NCI-H2227 treated with DMSO at 0.1 percent for 48 hours (cell line): ENCODE data around the gene FILIP1.
"Not testable (repeated sequence)": the region's sequence is repeated elsewhere in the genome, so short reads cannot be mapped to it uniquely, and the experiment has no call there.

Experiments used
- DNase-seq: peaks from one replicate; lab custom pipeline; 2025; lab: John Stamatoyannopoulos, UW

The FILIP1 gene

DNA sequence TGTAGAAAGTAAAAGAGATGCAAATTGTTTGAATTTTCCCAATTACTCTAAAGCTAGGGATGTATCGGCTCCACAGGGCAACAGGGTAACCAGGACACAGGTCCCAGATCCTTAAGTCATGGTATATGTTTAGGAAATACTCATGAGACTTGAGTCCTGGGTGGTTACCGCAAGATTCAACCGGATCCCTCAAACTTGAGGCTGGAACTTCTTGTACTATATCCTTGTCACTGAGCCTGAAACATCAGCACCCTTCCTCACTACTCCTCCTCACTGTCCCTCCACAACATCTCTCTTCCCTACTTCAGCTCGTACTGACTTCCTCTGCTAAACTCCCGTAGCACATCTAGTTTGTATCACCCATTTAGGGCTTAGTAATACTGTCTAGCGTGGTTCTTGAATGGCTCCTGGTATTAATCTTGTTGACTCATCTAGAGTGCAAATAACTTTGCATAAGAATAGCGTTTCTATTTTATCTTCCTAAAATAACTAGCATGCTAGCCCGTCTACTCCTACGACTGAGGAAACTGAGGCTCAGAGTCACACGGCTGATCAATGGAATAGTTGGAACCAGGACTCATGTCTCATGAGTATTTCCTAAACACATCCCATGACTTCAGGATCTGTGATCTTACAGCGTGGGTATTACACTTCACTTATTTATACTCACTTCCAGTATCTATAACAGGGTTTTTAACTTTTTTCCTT lies 72.1 kb downstream of the FILIP1 start:
- no peak for DNase-seq

DNA sequence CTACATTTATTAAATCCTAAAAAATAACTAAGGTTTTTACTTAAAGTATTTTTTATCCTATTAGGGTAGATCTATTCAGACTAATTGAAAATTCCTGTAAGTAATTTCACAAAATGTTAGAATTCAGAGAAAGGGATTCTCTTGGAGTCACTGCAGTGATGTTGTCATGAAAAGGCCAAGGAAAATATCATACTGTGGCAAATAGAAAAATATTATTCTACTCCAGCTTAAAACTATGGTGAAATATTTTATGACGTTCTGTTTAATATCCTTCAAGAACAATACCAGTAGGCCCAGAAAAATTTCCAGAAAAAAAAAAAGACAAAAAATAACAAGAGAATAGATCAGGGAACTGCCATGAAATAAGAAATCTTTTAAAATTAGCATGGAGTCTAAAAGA lies 73.6 kb downstream of the FILIP1 start:
- no peak for DNase-seq

DNA sequence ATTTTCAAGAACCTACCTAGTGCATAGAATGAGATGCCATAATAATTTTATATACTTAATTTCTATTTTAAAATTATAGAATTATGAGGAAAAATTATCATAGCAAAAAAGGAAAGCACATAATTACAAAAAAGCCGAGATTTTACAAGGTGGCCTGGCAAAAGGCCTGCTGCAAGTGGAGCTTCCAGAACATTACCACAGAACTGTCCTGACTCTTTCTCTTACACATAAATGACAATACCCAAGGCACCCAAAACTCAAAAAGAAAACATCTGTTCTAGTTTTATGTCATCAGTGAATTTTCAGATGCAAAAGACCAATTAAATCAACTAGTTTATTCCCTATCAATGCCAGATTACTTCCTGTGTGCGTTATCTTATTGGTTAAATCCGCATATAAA lies 74.2 kb downstream of the FILIP1 start:
- no peak for DNase-seq

- no peak for DNase-seq
Measured at GRCh38 chr6:75418233-75418632, 75.4 kb downstream of the FILIP1 start.

DNA sequence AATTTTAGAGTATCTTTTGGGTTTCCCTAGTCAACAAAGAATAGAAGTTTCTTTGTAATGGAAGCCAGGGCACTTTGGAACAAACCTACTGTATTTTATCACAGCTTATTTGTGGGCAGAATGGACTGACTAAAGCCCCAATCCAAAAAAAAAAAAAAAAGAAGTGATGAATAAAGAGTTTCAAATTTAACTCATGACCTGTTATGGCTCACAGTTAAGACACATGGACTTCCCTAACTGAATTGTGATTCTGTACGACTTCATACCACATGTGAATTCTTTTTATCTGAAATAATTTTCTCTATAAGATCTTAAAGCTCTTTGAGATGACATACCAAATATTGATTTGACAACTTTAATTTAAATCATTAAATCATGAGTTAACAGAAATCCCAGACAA lies 77.2 kb downstream of the FILIP1 start:
- DNase-seq = no peak

DNA sequence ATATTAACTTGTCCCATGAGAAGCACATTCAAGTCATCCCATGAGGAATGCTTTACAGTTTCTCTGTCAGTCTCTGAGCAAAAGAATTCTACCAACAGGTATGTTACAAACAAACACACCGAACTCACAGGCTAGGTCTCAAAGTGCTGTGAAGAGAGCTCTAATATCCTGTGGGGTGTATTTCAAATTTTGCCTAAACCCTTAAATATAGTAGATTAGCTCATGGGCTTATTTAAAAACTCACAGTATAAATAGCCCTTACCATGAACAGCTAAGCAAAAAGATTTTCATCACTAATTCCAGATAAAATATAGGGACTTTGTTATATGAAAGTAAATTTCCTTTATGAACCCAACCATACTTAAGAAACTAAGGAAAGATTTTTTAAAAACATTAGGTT lies 77.8 kb downstream of the FILIP1 start:
- no peak for DNase-seq

DNA sequence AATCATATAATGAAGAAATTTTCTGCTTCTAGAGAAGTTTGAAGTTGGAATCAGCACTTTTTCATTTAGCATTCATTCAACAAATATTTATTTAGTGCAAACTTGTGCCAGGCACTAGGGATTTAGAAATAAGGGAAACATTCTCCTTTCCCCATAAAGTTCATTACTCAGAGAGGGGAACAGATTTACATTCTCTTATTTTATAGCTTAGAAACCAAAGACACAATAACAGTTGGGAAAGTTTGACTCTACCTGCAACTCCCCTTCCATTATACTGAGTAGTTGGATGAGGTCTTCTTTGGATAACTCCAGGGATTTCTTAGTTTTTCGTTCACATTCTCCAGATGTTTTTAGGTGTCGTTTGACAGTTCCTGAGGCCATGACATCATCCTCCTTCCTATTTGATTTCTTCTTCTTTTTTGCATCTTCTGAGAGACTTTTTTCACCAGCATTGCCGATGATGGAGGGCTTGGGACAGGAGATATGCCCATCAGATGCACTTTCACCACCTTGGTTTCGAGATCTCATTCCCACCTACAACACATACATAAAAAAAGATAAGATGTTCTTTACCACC lies 79.1 kb downstream of the FILIP1 start:
- no peak for DNase-seq

- DNase-seq = no peak
Measured at GRCh38 chr6:75412969-75413662, 80.5 kb downstream of the FILIP1 start.

DNA sequence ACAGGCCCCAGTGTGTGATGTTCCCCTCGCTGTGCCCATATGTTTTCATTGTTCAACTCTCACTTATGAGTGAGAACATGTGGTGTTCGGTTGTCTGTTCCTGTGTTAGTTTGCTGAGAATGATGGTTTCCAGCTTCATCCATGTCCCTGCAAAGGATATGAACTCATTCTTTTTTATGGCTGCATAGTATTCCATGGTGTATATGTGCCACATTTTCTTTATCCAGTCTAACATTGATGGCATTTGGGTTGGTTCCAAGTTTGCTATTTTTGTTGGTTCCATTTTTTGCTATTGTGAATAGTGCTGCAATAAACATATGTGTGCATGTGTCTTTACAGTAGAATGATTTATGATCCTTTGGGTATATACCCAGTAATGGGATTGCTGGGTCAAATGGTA lies 83.0 kb downstream of the FILIP1 start:
- not testable (repeated sequence) for DNase-seq

GRCh38 chr6:75409928-75410327 lies 83.7 kb downstream of the FILIP1 start:
- no peak for DNase-seq

DNA sequence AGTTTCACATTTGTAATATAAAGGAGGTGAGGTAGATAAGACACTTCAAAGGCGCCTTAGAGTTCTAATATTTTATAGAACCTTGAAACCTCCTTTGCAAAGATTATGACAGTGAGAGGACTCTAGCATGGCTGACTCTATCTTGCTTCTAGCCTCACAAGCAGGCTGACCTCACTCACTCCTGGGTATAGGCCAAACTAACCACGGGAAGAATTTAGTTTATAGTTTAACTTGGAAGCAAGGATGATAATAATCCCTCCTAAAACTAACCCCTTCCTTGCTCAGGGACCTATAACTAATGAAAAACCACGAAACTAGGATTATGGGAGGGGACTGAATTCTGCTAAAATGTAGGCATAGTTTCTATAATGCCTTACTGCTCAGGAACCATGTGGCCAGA lies 84.3 kb downstream of the FILIP1 start:
- DNase-seq = no peak

GRCh38 chr6:75403563-75404080 lies 90.0 kb downstream of the FILIP1 start:
- no peak for DNase-seq

DNA sequence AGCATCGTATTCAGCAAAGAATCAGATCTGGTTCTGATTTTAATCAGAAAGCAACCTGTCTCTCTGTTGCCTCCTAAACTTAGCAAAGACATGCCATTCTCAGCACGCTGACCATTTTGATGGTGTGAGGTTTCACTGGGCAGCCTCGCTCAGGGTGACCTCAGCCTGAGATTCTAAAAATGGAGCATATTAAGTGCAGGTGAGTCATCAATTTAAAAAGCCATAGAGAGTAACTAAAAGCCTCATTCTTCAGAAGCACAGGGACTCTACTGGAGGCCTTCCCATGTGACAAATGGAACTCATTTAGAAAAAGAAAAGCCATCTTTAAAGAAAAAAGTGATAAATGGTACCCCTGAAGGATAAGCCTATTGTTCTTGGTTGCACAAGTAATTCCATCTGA lies 91.3 kb downstream of the FILIP1 start:
- DNase-seq = no peak

DNA sequence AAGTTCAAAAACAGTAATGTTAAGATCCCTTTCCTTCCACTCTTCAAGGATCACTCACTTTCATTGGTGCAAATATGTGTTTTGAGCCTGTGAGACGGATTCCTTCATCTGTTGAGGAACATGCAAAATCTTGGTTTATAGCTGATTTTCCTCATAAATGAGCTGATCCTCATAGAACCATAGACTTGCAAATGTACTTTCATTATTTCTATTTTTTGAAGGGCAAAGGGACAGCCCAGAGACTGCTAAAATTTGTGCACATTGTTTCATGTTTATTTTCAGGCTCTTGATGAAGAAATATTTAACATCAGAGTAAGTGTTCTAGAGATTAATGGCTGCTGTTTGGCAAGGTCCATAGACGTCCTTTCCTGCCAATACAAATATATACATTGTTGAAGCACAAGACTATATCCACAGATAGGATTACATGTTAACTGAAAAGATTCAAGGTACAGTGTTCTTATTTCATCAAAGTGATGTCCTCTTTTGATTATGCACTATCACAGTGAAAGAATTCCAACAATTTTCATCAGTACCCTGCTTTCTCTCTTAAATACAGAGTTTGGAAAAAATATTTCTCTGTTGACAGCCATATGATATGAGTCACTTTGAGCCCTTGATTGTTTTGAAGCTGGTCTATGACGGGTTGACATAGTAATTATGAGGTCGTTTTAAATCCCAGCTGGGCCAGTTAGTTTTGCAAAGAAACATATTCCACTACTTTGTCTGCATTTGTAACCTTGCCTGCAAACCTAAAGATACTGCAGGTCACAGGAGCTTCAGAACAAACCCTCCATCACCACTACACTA lies 95.7 kb downstream of the FILIP1 start:
- no peak for DNase-seq

DNA sequence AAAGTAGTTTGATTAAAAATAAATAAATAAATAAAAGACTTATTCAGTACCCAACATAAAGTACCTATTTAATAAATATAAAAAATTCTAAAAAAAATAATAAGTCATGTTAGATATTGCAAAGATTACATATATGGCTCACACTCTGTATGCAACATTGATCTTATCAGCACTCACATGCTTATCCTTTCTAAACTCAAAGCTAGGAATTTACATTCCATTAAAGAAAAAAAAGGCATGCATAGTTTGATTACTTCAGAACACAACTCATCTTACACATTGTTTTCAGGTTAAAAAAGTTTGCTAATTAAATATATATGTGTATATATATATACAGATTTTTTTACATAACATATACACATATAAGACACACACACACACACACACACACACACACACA lies 96.4 kb downstream of the FILIP1 start:
- no peak for DNase-seq

GRCh38 chr6:75396005-75396800 lies 97.4 kb downstream of the FILIP1 start:
- no peak for DNase-seq

- no peak for DNase-seq
Measured at GRCh38 chr6:75393806-75394205, 99.8 kb downstream of the FILIP1 start.

DNA sequence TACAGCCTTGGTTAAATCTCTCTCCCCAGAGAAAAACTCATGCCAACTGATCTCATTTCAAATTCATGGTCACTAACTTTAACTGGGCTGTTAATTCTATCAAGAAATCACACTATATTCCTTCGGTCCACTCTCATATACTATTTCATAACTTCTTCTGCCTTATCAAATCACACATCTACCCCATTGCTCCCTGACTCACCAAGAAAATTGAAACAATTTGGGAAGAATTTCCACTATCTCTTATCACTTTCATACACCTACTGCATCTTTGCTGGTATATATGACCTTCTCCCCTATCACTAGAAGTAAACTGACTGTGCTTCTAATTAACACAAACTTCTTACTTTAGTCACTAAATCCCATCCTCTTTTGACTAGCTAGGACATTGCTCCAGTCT lies 102.3 kb downstream of the FILIP1 start:
- DNase-seq = no peak

DNA sequence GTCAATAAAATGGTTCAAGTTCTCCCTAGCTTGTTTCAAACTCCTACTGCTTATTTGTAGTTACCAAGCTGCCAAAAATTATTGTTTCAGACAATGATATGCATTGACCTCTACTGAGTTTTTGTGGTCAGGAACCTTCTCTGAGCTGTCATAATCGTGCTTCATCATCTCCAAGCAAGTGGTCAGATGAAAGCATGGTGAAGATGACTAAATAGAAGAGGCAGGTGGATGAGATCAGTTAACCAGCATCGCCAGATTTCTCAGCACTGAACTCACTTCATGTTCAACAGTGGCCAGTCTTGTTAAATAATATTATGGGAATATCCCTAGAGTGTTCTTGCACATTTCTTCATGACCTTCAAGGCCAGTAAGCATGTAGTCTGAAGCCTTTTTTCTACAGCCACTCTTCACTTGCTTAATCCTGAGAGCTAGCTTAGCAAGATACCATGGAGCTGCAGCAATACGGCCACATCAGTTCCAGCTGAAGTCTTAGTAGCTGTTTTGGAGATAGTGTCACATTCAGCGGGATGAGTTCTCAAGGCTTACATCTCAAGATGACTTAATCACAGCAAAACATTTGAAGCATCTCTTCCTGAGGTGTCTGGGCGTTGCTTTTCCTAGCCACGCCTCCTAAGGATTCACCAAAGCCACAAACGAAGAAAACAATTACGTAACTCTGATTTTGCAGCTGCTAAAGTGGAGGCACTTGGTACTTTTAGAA lies 107.4 kb downstream of the FILIP1 start:
- no peak for DNase-seq

- DNase-seq = no peak
Measured at GRCh38 chr6:75384116-75384515, 109.5 kb downstream of the FILIP1 start.

DNA sequence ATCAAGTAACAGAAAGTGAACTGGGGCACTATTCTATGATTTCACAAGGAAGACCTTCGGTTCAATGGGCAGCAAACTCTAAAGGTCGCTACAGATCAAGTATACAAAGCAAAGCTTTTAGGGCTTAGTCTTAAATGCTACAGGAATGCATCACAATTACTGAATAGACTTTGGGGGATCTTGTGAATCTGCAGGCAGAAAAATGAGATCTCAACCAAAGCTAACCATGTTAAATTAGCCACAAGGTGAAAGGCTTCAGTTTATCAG lies 111.0 kb downstream of the FILIP1 start:
- no peak for DNase-seq
